HCT116 (cell line): ENCODE data around the gene DNM3. TPM values are rescaled to one million over a fixed set of nuclear protein-coding genes. Genes with fewer than 3 reads are reported as not detected.

Source experiments
- ATAC-seq: fragments of 200-7000 bp; cut with Tn5 transposase; 2 replicates; pipeline ENCODE4 v1.9.1; 2020; ENCODE audit warnings: mild to moderate bottlenecking, moderate library complexity
- BruUV-seq: library from RNA; stranded (reverse); fragments of 400-500 nt; replicated peaks from 2 replicates; lab custom pipeline; 2021; lab: Mats Ljungman, UMichigan
- CTCF ChIA-PET: fragments of 300-600 bp; sonication (Branson Sonifier 250); formaldehyde crosslinking; loops from one replicate; lab custom pipeline; 2021; ENCODE audit warnings: antibody characterized with exemption; lab: Charles Lee
- POLR2A ChIA-PET: fragments of 300-600, 350-600 bp; sonication (Branson Sonifier 250); formaldehyde crosslinking; loops from one replicate; lab custom pipeline; 2021; ENCODE audit warnings: antibody characterized with exemption; lab: Charles Lee
- RAD21 ChIA-PET, 2 experiments: fragments of 300-600 bp; sonication (Branson Sonifier 250); formaldehyde crosslinking; loops; one replicate each; lab custom pipeline; 2023; ENCODE audit warnings: low total read pairs in 2 of 2; ENCODE audit not compliant: uncharacterized antibody in 2 of 2, unreplicated experiment in 2 of 2, low non-redundant PET in 1 of 2; lab: Charles Lee
- DNase-seq: peaks from one replicate; pipeline ENCODE4 v3.0.0-alpha.2; 2010; ENCODE audit warnings: low read depth, low spot score
- H2AFZ ChIP-seq: fragments of 200-600 bp; shearing (Covaris generic), sonication (generic); 2 replicates; pipeline ENCODE4 v1.6.1; 2017; ENCODE audit warnings: low read depth, mixed run types, mixed read lengths, antibody characterized with exemption, low read length; ENCODE audit not compliant: poor library complexity, severe bottlenecking
- H3K27ac ChIP-seq: 2 replicates; pipeline ENCODE4 v1.5.1; 2012; ENCODE audit warnings: low read depth, low read length
- H3K27me3 ChIP-seq: fragments of 200-600 bp; sonication (generic); 2 replicates; pipeline ENCODE4 v1.6.1; 2016; ENCODE audit warnings: mixed run types, low read length, mixed read lengths; ENCODE audit not compliant: insufficient read depth
- H3K36me3 ChIP-seq, 2 experiments: fragments of 200-500 bp in 1 of 2; fragments of 200-600 bp in 1 of 2; sonication (Bioruptor generic) in 1 of 2; sonication (generic) in 1 of 2; 2 replicates each; pipeline versions ENCODE4 v1.5.1 to v1.6.1; 2014 to 2016; ENCODE audit warnings: low read length in 2 of 2, inconsistent platforms in 1 of 2, mixed read lengths in 1 of 2, mixed run types in 1 of 2; ENCODE audit not compliant: insufficient read depth in 2 of 2, control insufficient read depth in 1 of 2
- H3K4me1 ChIP-seq, 2 experiments: fragments of 200-600 bp in 1 of 2; sonication (generic) in 1 of 2; 2 replicates each; pipeline versions ENCODE4 v1.5.1 to v1.6.1; 2012 to 2017; ENCODE audit warnings: low read length in 2 of 2, inconsistent platforms in 1 of 2, mild to moderate bottlenecking in 1 of 2, mixed read lengths in 1 of 2, mixed run types in 1 of 2, moderate library complexity in 1 of 2; ENCODE audit not compliant: insufficient read depth in 2 of 2, control insufficient read depth in 1 of 2
- H3K4me2 ChIP-seq: fragments of 200-600 bp; sonication (generic); 2 replicates; pipeline ENCODE4 v1.6.1; 2017; ENCODE audit warnings: mixed run types, low read length, mixed read lengths
- H3K4me3 ChIP-seq, 2 experiments: fragments of 200-600 bp in 1 of 2; sonication (generic) in 1 of 2; replicated peaks in 1 of 2; 2 replicates each; pipeline ENCODE4 v1.5.1; 2011 to 2016; ENCODE audit warnings: low read length in 2 of 2, control low read depth in 1 of 2, low read depth in 1 of 2, mild to moderate bottlenecking in 1 of 2, mixed read lengths in 1 of 2, mixed run types in 1 of 2
- H3K79me2 ChIP-seq: fragments of 200-600 bp; sonication (generic); 2 replicates; pipeline ENCODE4 v1.6.1; 2017; ENCODE audit warnings: mild to moderate bottlenecking, mixed run types, low read length, moderate library complexity, mixed read lengths; ENCODE audit not compliant: insufficient read depth
- H3K9ac ChIP-seq: fragments of 200-600 bp; sonication (generic); 2 replicates; pipeline ENCODE4 v1.6.1; 2016; ENCODE audit warnings: low read length, mixed read lengths
- H3K9me2 ChIP-seq: fragments of 200-600 bp; sonication (generic), shearing (Covaris generic); 2 replicates; pipeline ENCODE4 v1.6.1; 2017; ENCODE audit warnings: mixed run types, mild to moderate bottlenecking, moderate library complexity; ENCODE audit not compliant: insufficient read depth
- H3K9me3 ChIP-seq, 2 experiments: fragments of 200-500 bp in 1 of 2; fragments of 200-600 bp in 1 of 2; sonication (Bioruptor generic) in 1 of 2; sonication (generic) in 1 of 2; 2 replicates each; pipeline ENCODE4 v1.6.1; 2014 to 2017; ENCODE audit warnings: low read length in 2 of 2, mixed read lengths in 2 of 2, inconsistent platforms in 1 of 2, low read depth in 1 of 2, mild to moderate bottlenecking in 1 of 2, mixed run types in 1 of 2, moderate library complexity in 1 of 2; ENCODE audit not compliant: control insufficient read depth in 1 of 2, insufficient read depth in 1 of 2
- H4K20me1 ChIP-seq: fragments of 200-600 bp; sonication (generic), shearing (Covaris generic); 2 replicates; pipeline ENCODE4 v1.6.1; 2017; ENCODE audit warnings: mixed run types, mild to moderate bottlenecking, moderate library complexity; ENCODE audit not compliant: insufficient read depth
- EZH2 ChIP-seq: fragments of 200-600 bp; sonication (generic); IDR thresholded peaks from 2 replicates; pipeline ENCODE4 v1.6.1; 2017; ENCODE audit warnings: antibody characterized with exemption, mixed run types
- EZH2phosphoT487 ChIP-seq: fragments of 200-600 bp; IDR thresholded peaks from 2 replicates; pipeline ENCODE4 v1.6.1; 2018; ENCODE audit warnings: antibody characterized with exemption, borderline replicate concordance
- JUND ChIP-seq: IDR thresholded peaks from 2 replicates; pipeline ENCODE4 v1.6.1; 2012
- POLR2AphosphoS5 ChIP-seq: IDR thresholded peaks from 2 replicates; pipeline ENCODE4 v1.6.1; 2011; ENCODE audit warnings: mild to moderate bottlenecking, low read depth, low read length, moderate library complexity
- SIN3A ChIP-seq: IDR thresholded peaks from 2 replicates; pipeline ENCODE4 v1.6.1; 2012; ENCODE audit warnings: low read depth
- SRF ChIP-seq: IDR thresholded peaks from 2 replicates; pipeline ENCODE4 v1.6.1; 2012; ENCODE audit warnings: low read depth
- YY1 ChIP-seq: IDR thresholded peaks from 2 replicates; pipeline ENCODE4 v1.6.1; 2011; ENCODE audit warnings: low read length, low read depth, moderate library complexity, mild to moderate bottlenecking; ENCODE audit not compliant: insufficient replicate concordance; ENCODE audit errors: extremely low read depth
- ZFX ChIP-seq: fragments of 450-650 bp; IDR thresholded peaks from 2 replicates; pipeline ENCODE4 v1.6.1; 2017
- ZNF274 ChIP-seq: fragments of 200-500 bp; sonication (Bioruptor generic); IDR thresholded peaks from 2 replicates; pipeline ENCODE4 v1.6.1; 2014; ENCODE audit warnings: mild to moderate bottlenecking, low read depth, low read length, inconsistent platforms
- intact Hi-C: fragments of 100-400 bp; cut with micrococcal nuclease; formaldehyde crosslinking; loops from 2 replicates; pipeline ENCODE4 v1.10.0; 2022
- total RNA-seq: library from RNA; stranded (reverse); gene quantifications from one replicate; pipeline ENCODE4 v1.2.1, GENCODE V29; 2021; ENCODE audit not compliant: unreplicated experiment
- TF ChIP-seq, protein P1 (sequence below): IDR thresholded peaks from 2 replicates; pipeline ENCODE4 v1.6.1; 2012; ENCODE audit warnings: low read depth
- TF ChIP-seq, protein P2 (sequence below): IDR thresholded peaks from 2 replicates; pipeline ENCODE4 v1.6.1; 2012

Gene DNM3
- total RNA-seq, 1 experiment from 2014 or later: 3.1 TPM

DNA sequence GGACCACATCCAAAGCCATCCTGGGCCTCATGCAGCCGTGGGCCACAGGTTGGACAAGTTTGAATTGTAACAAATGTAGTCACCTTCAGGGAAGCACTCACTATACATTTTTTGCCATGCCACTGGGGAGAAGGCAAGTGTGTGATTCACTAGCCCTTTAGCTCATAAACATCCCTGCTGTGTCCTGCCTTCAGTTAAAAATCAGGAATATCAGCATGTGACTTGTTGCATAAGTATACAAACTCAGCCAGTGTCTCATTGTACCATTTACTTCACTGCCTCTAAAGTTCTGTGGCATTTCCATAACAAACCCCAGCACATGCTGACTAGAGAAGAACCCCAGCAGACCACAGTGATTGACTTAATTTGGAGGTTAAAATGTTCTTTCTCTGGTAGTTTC, 437.2 kb downstream of the DNM3 start:
- Histone ChIP-seq H3K9ac (no peak overlapping the region), H4K20me1 (no peaks in the 10 kb centered on the region), H3K4me1 (peaks cover 0 to 6% of the 10 kb centered on the region in 2 experiments; a peak in 1 of 4 replicates), H3K27me3 (no peaks in the 10 kb centered on the region), H2AFZ (no peak overlapping the region), H3K4me3 (no peak overlapping the region), H3K27ac (no peak overlapping the region), H3K9me3 (no peaks in the 10 kb centered on the region), H3K36me3 (no peaks in the 10 kb centered on the region), H3K9me2 (no peaks in the 10 kb centered on the region), H3K4me2 (no peak overlapping the region)
- ChIA-PET RAD21 (no interaction called here), CTCF (no interaction called here)
- BruUV-seq: no TSS peak
- ATAC-seq (no peak), DNase-seq (no peak)
- intact Hi-C loops: no loop called here
- no peak for TF ChIP-seq ZFX
- no peak for TF ChIP-seq EZH2phosphoT487
- no peak for TF ChIP-seq POLR2AphosphoS5
- TF ChIP-seq, protein P1, sequence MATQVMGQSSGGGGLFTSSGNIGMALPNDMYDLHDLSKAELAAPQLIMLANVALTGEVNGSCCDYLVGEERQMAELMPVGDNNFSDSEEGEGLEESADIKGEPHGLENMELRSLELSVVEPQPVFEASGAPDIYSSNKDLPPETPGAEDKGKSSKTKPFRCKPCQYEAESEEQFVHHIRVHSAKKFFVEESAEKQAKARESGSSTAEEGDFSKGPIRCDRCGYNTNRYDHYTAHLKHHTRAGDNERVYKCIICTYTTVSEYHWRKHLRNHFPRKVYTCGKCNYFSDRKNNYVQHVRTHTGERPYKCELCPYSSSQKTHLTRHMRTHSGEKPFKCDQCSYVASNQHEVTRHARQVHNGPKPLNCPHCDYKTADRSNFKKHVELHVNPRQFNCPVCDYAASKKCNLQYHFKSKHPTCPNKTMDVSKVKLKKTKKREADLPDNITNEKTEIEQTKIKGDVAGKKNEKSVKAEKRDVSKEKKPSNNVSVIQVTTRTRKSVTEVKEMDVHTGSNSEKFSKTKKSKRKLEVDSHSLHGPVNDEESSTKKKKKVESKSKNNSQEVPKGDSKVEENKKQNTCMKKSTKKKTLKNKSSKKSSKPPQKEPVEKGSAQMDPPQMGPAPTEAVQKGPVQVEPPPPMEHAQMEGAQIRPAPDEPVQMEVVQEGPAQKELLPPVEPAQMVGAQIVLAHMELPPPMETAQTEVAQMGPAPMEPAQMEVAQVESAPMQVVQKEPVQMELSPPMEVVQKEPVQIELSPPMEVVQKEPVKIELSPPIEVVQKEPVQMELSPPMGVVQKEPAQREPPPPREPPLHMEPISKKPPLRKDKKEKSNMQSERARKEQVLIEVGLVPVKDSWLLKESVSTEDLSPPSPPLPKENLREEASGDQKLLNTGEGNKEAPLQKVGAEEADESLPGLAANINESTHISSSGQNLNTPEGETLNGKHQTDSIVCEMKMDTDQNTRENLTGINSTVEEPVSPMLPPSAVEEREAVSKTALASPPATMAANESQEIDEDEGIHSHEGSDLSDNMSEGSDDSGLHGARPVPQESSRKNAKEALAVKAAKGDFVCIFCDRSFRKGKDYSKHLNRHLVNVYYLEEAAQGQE: no peak
- no peak for TF ChIP-seq SRF
- TF ChIP-seq JUND: no peak
- TF ChIP-seq SIN3A: no peak
- no peak for TF ChIP-seq EZH2
- no peak for TF ChIP-seq ZNF274
- TF ChIP-seq, protein P2, sequence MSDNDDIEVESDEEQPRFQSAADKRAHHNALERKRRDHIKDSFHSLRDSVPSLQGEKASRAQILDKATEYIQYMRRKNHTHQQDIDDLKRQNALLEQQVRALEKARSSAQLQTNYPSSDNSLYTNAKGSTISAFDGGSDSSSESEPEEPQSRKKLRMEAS: no peak
- TF ChIP-seq YY1: no peak
- TF ChIP-seq, all 23 proteins: peak for 0
- POLR2A ChIA-PET: no interaction called here
- H3K79me2 ChIP-seq: no peaks in the 10 kb centered on the region
